CD4-positive, alpha-beta T cell (primary cell): ENCODE data around the gene KIF23. TPM values are rescaled to one million over a fixed set of nuclear protein-coding genes. Genes with fewer than 3 reads are reported as not detected.

Experiments
- ATAC-seq: fragments of 200-7000 bp; cut with Tn5 transposase; one replicate; pipeline ENCODE4 v1.10.0; 2022; ENCODE audit warnings: mild to moderate bottlenecking; ENCODE audit not compliant: poor library complexity
- CTCF ChIA-PET: fragments of 350-600 bp; sonication (Branson Sonifier 250); formaldehyde crosslinking; loops from one replicate; lab custom pipeline; 2021; ENCODE audit warnings: antibody characterized with exemption, inconsistent platforms; lab: Charles Lee
- POLR2A ChIA-PET: fragments of 350-600 bp; sonication (Branson Sonifier 250); formaldehyde crosslinking; loops from one replicate; lab custom pipeline; 2021; ENCODE audit warnings: antibody characterized with exemption, inconsistent platforms; lab: Charles Lee
- DNase-seq, 14 experiments: peaks; one replicate each; pipeline ENCODE4 v3.0.0-alpha.2; 2013 to 2020; ENCODE audit warnings: mixed read lengths in 2 of 14
- H3K27ac ChIP-seq, 2 donors: one replicate each; pipeline versions ENCODE4 v1.5.1 to v1.7.0; 2013; ENCODE audit warnings: low read length in 2 of 2, low read depth in 1 of 2, mild to moderate bottlenecking in 1 of 2
- H3K27me3 ChIP-seq, 2 experiments: 1 replicate in 1 of 2; 2 replicates in 1 of 2; pipeline versions ENCODE4 v1.6.1 to v1.7.0; 2013; ENCODE audit warnings: low read length in 2 of 2, control low read depth in 1 of 2, mild to moderate bottlenecking in 1 of 2, moderate library complexity in 1 of 2; ENCODE audit not compliant: insufficient read depth in 2 of 2, control insufficient read depth in 1 of 2
- H3K36me3 ChIP-seq: one replicate; pipeline ENCODE4 v1.6.1; 2013; ENCODE audit warnings: low read length, control low read depth; ENCODE audit not compliant: insufficient read depth
- H3K4me1 ChIP-seq: one replicate; pipeline ENCODE4 v1.6.1; 2013; ENCODE audit warnings: low read length, control low read depth; ENCODE audit not compliant: insufficient read depth
- H3K4me3 ChIP-seq: one replicate; pipeline ENCODE4 v1.5.1; 2013; ENCODE audit warnings: mild to moderate bottlenecking, low read length, moderate library complexity
- H3K9me3 ChIP-seq, 2 experiments: 1 replicate in 1 of 2; 2 replicates in 1 of 2; pipeline versions ENCODE4 v1.6.1 to v1.7.0; 2013; ENCODE audit warnings: low read length in 2 of 2, mild to moderate bottlenecking in 2 of 2, control low read depth in 1 of 2, moderate library complexity in 1 of 2; ENCODE audit not compliant: control insufficient read depth in 1 of 2, insufficient read depth in 1 of 2
- H3K27ac Mint-ChIP-seq: one replicate; pipeline ENCODE4 v1.8.0; 2020; ENCODE audit warnings: mixed read lengths
- H3K27me3 Mint-ChIP-seq: one replicate; pipeline ENCODE4 v1.8.0; 2021; ENCODE audit warnings: mixed read lengths
- H3K36me3 Mint-ChIP-seq: one replicate; pipeline ENCODE4 v1.8.0; 2021; ENCODE audit warnings: low read depth, mixed read lengths
- H3K4me1 Mint-ChIP-seq: one replicate; pipeline ENCODE4 v1.8.0; 2021; ENCODE audit warnings: low read depth, mixed read lengths
- H3K4me3 Mint-ChIP-seq: one replicate; pipeline ENCODE4 v1.8.0; 2020; ENCODE audit warnings: mild to moderate bottlenecking, mixed read lengths
- H3K9me3 Mint-ChIP-seq: one replicate; pipeline ENCODE4 v1.8.0; 2020; ENCODE audit warnings: mixed read lengths
- CTCF ChIP-seq: fragments of 200-600 bp; IDR thresholded peaks from one replicate; pipeline ENCODE4 v1.8.0; 2022; ENCODE audit warnings: antibody characterized with exemption, mild to moderate bottlenecking
- intact Hi-C, 2 experiments: fragments of 100-400 bp; cut with DNase I in 1 of 2; cut with micrococcal nuclease in 1 of 2; formaldehyde crosslinking; loops; one replicate each; pipeline versions ENCODE4 v1.15.1 to v1.9.0; 2023 to 2025; cut with DNase I, micrococcal nuclease
- total RNA-seq, 174 experiments: library from RNA in 2 of 174; stranded (reverse) in 2 of 174; gene quantifications; one replicate each; pipeline ENCODE4 v1.2.3 and lab custom pipeline; 2021 to 2026

KIF23 gene
- total RNA-seq, 2 experiments from 2014 or later = 0.71 to 1.1 TPM

GRCh38 chr15:69491038-69491505 is 76.9 kb downstream of the KIF23 start:
- Histone ChIP-seq H3K27me3 (no peaks in the 10 kb centered on the region), H3K27ac (no peak overlapping the region), H3K4me3 (no peak overlapping the region), H3K4me1 (no peaks in the 10 kb centered on the region), H3K9me3 (peaks cover 0 to under 1% of the 10 kb centered on the region in 2 experiments), H3K36me3 (no peaks in the 10 kb centered on the region)
- Mint-ChIP-seq H3K27ac (no peak overlapping the region), H3K9me3 (peaks cover 5% of the 10 kb centered on the region), H3K27me3 (no peaks in the 10 kb centered on the region), H3K4me3 (no peak overlapping the region), H3K36me3 (no peaks in the 10 kb centered on the region), H3K4me1 (no peaks in the 10 kb centered on the region)
- TF ChIP-seq CTCF = no peak
- POLR2A ChIA-PET = no interaction called here
- no peak for ATAC-seq
- DNase-seq = no peak
- intact Hi-C loops = no loop called here
- CTCF ChIA-PET = no interaction called here

- no peak for TF ChIP-seq CTCF
- Histone ChIP-seq H3K27me3 (no peaks in the 10 kb centered on the region), H3K4me3 (no peak overlapping the region), H3K4me1 (no peaks in the 10 kb centered on the region), H3K9me3 (no peaks in the 10 kb centered on the region), H3K36me3 (no peaks in the 10 kb centered on the region), H3K27ac (no peak overlapping the region)
- Mint-ChIP-seq H3K27ac (no peak overlapping the region), H3K9me3 (peaks cover 5% of the 10 kb centered on the region), H3K27me3 (no peaks in the 10 kb centered on the region), H3K36me3 (no peaks in the 10 kb centered on the region), H3K4me1 (no peaks in the 10 kb centered on the region), H3K4me3 (no peak overlapping the region)
- ChIA-PET POLR2A (no interaction called here), CTCF (no interaction called here)
- intact Hi-C loops = no loop called here
- no peak for ATAC-seq
- DNase-seq = no peak
Measured at GRCh38 chr15:69493406-69493805, 79.3 kb downstream of the KIF23 start.

DNA sequence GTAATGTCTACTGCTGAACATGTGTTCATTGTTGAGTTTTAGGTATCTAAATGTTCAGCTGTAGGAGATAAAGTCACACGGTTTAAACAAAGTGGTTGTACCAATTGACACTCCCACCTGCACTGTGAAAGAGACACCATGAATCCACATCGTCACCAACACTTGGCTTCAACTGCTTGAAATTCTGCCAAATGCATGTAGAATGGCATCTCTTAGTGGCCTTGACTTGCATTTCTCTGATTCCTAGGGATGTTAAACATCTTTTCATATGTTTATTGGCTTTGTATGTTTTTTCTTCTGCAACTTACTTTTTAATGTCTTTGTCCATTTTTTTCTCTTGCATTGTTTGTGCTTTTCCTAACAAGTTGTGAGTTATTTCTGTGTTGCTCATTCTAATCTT is 81.9 kb downstream of the KIF23 start:
- Mint-ChIP-seq H3K4me1 (no peaks in the 10 kb centered on the region), H3K27me3 (no peaks in the 10 kb centered on the region), H3K36me3 (no peaks in the 10 kb centered on the region), H3K4me3 (no peak overlapping the region), H3K27ac (no peak overlapping the region), H3K9me3 (peaks cover 5% of the 10 kb centered on the region)
- Histone ChIP-seq H3K4me1 (no peaks in the 10 kb centered on the region), H3K4me3 (no peak overlapping the region), H3K27ac (no peak overlapping the region), H3K36me3 (no peaks in the 10 kb centered on the region), H3K9me3 (no peaks in the 10 kb centered on the region), H3K27me3 (no peaks in the 10 kb centered on the region)
- ChIA-PET CTCF (no interaction called here), POLR2A (no interaction called here)
- TF ChIP-seq CTCF = no peak
- intact Hi-C loops = no loop called here
- no peak for ATAC-seq
- no peak for DNase-seq
